Mucosa of gallbladder (tissue), 1 donor: Measurements from ENCODE around the gene RARG. TPM values are rescaled to one million over a fixed set of nuclear protein-coding genes. Genes with fewer than 3 reads are reported as not detected.
A peak's percentile ranks its signal among the peaks of the same experiment; 100 is the strongest.

Experiments used
- DNase-seq: peaks from one replicate; pipeline ENCODE4 v3.0.0-alpha.2; 2020; ENCODE audit warnings: low spot score
- total RNA-seq: library from RNA; stranded (reverse); gene quantifications from one replicate; pipeline ENCODE4 v1.2.1, GENCODE V29; 2021
- donor health status: DM: no; HTN: no; CAD: no.

The RARG gene
- 41.8 TPM for total RNA-seq

GRCh38 chr12:53231921-53232645 is at the start of gene RARG:
Gene RARG (minus strand): TSS chr12:53232209. CDS start chr12:53227545, 4,664 bp downstream.
- DNase-seq = peak; percentile 55

GRCh38 chr12:53279888-53280498 is 48.0 kb upstream of the RARG start:
- DNase-seq = no peak

GRCh38 chr12:53279283-53279869 is 47.4 kb upstream of the RARG start:
- DNase-seq = no peak

GRCh38 chr12:53277981-53278380 is 46.0 kb upstream of the RARG start:
- no peak for DNase-seq

- DNase-seq = no peak
Measured at GRCh38 chr12:53276511-53276910, 44.5 kb upstream of the RARG start.

- no peak for DNase-seq
Measured at GRCh38 chr12:53274445-53274844, 42.4 kb upstream of the RARG start.

GRCh38 chr12:53268630-53269562 is 36.9 kb upstream of the RARG start:
- no peak for DNase-seq

GRCh38 chr12:53267999-53268629 is 36.1 kb upstream of the RARG start, which contains the start of gene ESPL1:
Gene ESPL1 (plus strand): TSS chr12:53268299. CDS start chr12:53268767, 468 bp downstream.
- peak; percentile 67 for DNase-seq

GRCh38 chr12:53267306-53267998 is 35.4 kb upstream of the RARG start:
- no peak for DNase-seq

- DNase-seq = no peak
Measured at GRCh38 chr12:53265783-53266182, 33.8 kb upstream of the RARG start.

- no peak for DNase-seq
Measured at GRCh38 chr12:53259891-53260290, 27.9 kb upstream of the RARG start.

GRCh38 chr12:53258541-53259539 is 26.8 kb upstream of the RARG start:
- DNase-seq = no peak

GRCh38 chr12:53255996-53256395 is 24.0 kb upstream of the RARG start:
- DNase-seq = no peak

- no peak for DNase-seq
Measured at GRCh38 chr12:53254816-53255545, 23.0 kb upstream of the RARG start.

GRCh38 chr12:53253298-53253697 is 21.3 kb upstream of the RARG start:
- DNase-seq = no peak

GRCh38 chr12:53252349-53252916 is 20.4 kb upstream of the RARG start:
- DNase-seq = no peak

- DNase-seq = peak; percentile 73
Measured at GRCh38 chr12:53251477-53252348, 19.7 kb upstream of the RARG start.
